ENCODE data around the gene GPR17.

Gene GPR17

DNA sequence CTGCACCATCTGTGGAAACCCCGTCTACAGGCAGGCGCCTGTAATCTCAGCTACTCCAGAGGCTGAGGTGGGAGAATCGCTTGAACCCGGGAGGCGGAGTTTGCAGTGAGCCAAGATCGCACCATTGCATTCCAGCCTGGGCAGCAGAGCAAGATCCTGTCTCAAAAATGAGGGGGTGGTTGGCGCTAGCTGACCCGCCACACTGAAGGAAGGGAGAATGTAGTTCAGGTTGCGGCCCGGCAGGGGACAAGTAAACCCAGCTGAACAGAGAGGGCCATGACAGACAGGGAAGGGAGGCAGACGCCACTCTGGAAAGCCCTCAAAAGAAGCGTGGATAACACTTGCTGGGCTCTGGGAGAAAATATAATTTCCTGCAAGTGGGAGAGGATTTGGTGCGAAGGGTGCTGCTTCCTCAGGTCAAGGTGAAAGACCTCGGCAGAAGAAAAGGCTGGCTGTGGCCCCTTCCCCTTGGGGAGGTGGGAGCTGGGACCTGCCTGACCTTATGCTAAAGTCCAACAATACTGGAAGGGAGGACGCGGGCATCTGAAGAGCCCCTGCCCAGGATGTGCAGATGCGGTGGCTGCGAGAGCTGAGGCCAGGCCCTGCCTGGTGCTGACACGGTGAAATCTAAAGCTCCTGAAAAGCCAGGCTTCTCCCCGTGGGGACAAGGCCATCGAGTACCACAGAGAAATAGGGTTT lies 51.7 kb downstream of the GPR17 start:
- DNase-seq: no peak

DNA sequence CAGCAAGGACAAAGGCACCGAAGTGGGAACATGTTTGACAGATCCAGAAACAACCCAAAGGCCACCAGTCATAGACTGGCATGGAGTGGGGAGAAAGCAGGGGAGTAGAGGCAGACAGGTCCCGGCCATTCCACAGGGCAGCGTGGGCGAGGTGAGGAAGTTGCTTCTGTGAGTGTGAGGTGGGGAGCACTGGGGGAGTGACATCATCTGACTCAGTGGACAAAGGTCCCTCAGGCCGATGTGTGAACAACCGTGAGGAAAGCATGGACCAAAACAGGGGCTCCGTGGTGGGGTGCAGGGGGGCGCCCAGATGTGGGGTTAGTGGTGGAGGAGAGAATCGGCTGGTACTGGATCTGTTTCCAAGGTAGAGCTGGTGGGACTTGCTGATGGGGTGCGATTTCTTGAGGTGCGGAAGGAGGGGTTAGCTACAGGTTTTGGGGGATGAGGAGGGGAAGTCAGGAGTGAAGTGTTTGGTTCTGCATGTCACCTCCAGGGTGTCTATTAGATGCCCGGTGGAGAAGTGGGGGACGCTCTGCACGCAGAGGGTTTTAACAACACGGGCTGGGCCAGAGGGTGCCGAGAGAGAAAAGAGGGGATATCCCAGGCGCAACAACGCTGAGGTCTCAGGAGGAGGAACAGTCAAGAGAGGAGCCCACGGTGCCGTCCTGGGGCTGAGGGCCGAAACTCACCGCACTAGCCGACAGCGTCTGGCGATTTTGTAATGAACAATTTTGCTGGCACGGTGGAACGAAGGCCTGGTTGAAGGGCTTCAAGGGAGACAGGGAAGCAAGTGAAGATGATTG lies 52.8 kb downstream of the GPR17 start:
- no peak for DNase-seq

DNA sequence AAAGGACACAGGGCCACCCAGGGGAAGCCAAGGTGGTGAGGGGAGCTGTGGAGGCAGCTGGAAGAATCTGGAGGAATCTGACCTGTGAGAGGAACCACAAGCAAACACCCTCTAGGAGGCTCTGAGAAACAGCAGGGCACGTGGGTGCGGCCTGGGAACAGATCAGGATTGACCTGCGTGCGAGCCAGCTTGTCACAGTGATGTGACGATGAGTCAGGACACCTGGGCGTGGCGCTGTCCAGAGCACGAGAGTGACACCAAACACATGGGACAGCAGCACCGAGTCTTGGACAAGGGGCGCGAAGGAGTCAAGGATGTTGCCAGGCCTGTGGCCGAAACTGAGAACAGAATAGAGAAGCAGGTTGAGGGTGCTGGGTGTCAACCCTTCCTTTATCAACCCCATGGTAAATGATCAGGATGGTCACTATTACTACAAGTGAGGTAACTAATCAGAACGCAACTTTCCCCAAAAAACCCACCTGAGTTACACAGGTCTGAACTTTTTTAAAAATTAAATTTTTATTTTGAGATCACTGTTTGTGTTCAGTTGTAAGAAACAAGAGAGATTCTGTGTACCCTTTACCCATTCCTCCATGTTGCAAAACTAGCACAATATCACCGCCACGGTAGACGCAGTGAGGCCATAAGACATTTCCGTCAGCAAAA lies 54.7 kb downstream of the GPR17 start:
- no peak for DNase-seq

DNA sequence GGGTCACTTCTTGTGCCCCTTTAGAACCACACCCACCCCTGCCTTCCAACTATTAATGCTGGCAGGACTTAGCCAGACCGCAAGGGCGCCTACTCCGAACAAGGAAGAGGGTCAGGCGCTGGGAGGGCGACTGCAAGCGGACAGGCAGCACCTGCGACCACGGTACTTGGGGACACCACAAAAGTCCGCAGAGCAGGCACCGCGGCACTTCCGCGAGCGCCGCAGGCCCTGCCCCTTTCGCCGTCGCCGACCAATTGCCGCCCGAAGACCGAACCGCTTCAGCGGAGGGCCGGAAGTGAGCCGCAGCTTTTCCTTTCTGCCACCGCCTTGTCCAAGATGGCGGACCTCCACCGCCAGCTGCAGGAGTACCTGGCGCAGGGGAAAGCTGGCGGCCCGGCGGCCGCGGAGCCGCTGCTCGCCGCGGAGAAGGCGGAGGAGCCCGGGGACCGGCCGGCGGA lies 55.3 kb downstream of the GPR17 start, which contains the start of gene SFT2D3:
TSS of gene SFT2D3 (plus strand) at position 305 of the 458 bp plus-strand sequence. CDS start at position 337, 32 bp downstream.
- peak; percentile 90 for DNase-seq

GRCh38 chr2:127701651-127702394 lies 55.9 kb downstream of the GPR17 start:
- peak; percentile 80 for DNase-seq
